Hepatocyte (in vitro differentiated cells): Measurements from ENCODE around the gene CARS1.

Source experiments
- EZH2 ChIP-seq: fragments of 200-600 bp; sonication (generic); IDR thresholded peaks from 2 replicates; pipeline ENCODE4 v1.6.1; 2016; ENCODE audit warnings: antibody characterized with exemption, mild to moderate bottlenecking, borderline replicate concordance
- TF ChIP-seq, protein P1 (sequence below): fragments of 200-600 bp; sonication (generic); IDR thresholded peaks from 2 replicates; pipeline ENCODE4 v1.5.1; 2016; ENCODE audit warnings: antibody characterized with exemption, mild to moderate bottlenecking; ENCODE audit not compliant: poor library complexity

DNA sequence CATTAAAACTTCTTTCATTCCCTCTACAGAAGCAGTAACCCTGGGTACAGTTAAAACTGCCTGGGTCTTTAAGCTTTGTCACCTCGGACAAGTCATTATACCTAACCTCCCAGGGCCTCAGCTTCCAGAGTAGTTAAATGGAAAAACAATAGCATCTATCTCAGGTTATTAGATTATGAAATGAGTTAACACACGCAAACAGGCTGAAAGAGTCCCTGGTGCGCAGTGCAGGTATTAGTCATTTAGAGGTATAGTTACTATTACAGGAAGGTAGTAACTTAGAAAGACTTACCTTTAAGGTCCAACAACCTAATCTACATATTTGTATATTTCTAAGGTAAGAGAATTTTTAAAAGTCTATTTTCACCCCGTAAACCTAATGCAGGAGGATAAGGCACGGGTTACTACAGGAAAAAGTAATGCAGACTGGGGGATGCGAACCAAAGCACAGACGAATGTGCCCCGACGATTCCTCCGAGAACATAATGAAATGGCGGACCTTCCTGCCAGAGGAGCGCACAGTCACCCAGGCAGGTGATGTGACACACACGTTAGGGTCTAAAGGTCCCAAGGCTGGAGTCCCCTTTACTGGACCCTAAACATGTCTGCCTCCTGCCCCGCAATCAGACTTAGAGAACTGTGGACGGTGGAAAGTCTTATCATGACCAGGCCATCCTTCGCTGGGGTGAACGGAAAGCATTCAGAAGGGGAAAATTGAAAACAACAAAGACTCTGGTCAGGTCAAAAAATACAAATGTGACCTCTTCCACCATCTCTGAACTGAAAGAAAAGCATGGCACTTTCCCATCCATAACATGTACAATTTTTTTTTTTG is 66.4 kb downstream of the CARS1 start:
- TF ChIP-seq, protein P1, sequence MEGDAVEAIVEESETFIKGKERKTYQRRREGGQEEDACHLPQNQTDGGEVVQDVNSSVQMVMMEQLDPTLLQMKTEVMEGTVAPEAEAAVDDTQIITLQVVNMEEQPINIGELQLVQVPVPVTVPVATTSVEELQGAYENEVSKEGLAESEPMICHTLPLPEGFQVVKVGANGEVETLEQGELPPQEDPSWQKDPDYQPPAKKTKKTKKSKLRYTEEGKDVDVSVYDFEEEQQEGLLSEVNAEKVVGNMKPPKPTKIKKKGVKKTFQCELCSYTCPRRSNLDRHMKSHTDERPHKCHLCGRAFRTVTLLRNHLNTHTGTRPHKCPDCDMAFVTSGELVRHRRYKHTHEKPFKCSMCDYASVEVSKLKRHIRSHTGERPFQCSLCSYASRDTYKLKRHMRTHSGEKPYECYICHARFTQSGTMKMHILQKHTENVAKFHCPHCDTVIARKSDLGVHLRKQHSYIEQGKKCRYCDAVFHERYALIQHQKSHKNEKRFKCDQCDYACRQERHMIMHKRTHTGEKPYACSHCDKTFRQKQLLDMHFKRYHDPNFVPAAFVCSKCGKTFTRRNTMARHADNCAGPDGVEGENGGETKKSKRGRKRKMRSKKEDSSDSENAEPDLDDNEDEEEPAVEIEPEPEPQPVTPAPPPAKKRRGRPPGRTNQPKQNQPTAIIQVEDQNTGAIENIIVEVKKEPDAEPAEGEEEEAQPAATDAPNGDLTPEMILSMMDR, result no peak
- no peak for TF ChIP-seq EZH2
